DMS53 treated with DMSO at 0.1 percent for 48 hours (cell line): Measurements from ENCODE around the gene ELANE.

Source experiments
- DNase-seq: peaks from one replicate; lab custom pipeline; 2025; ENCODE audit not compliant: unreplicated experiment; lab: John Stamatoyannopoulos, UW

Gene ELANE

GRCh38 chr19:852136-853013, at the start of gene ELANE:
ELANE (plus strand) TSS chr19:852303; CDS start chr19:852329, 26 bp downstream.
- DNase-seq, result no peak

GRCh38 chr19:802498-803098, 49.5 kb upstream of the ELANE start:
- DNase-seq, result no peak

DNA sequence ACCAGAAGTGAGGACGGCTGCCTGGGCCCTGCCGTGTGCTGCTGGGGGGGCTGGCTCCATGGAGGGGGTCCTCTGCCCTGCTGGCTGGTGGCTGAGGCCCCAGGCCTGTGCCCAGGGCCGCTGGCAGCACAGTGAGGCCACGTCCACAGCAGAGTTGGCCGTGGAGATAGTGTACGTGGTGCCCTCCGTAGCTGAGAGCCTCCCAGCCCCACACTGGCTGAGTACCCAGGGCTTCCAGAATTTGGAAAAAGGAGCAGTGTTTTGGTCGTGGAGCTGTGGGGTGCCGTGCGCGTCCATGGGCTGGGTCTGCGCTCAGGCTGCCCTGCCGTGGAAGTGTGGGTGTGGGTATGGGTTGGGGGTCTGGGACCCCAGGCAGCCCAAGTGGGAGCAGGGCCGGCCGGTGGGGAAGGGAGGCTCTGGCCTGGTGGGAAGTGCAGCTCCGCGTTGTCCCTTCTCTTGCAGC, 49.0 kb upstream of the ELANE start:
- no peak for DNase-seq

DNA sequence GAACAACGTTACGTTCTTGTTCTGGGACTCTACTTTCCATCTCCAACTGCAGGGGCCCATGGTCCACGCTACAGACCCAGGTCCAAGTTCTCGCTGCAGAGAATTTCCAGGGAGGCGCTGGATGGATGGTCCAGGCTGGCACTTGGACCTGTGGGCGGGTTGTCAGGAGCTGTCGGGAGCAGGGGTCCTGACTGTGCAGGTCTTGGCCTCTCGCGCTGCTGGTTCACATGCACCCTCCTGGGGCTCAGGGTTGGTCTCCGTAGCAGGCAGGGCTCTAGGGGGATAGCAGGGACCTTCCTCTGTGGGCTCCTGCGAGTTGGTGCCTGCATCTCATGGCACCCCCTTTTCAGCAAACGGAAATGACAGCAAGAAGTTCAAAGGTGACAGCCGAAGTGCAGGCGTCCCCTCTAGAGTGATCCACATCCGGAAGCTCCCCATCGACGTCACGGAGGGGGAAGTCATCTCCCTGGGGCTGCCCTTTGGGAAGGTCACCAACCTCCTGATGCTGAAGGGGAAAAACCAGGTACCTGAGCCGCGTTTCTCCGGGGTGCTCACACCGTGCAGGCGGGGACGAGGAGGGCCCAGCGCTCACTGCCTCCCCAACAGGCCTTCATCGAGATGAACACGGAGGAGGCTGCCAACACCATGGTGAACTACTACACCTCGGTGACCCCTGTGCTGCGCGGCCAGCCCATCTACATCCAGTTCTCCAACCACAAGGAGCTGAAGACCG, 48.3 kb upstream of the ELANE start:
- no peak for DNase-seq

DNA sequence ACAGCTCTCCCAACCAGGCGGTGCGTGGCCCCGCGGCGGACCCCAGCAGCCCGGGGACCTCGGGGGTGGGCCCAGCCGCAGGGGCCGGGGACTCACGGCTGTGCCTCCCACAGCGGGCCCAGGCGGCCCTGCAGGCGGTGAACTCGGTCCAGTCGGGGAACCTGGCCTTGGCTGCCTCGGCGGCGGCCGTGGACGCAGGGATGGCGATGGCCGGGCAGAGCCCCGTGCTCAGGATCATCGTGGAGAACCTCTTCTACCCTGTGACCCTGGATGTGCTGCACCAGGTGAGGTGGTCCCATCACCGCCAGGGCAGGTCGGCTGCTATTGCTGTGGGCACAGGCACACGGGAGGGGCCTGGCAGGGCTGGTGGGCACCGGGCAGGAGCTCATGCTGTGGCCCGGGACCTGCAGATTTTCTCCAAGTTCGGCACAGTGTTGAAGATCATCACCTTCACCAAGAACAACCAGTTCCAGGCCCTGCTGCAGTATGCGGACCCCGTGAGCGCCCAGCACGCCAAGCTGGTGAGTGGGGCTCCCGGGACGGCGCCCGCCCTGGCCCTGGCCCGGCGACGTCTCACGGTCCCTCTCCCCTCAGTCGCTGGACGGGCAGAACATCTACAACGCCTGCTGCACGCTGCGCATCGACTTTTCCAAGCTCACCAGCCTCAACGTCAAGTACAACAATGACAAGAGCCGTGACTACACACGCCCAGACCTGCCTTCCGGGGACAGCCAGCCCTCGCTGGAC, 47.5 kb upstream of the ELANE start:
- no peak for DNase-seq

DNA sequence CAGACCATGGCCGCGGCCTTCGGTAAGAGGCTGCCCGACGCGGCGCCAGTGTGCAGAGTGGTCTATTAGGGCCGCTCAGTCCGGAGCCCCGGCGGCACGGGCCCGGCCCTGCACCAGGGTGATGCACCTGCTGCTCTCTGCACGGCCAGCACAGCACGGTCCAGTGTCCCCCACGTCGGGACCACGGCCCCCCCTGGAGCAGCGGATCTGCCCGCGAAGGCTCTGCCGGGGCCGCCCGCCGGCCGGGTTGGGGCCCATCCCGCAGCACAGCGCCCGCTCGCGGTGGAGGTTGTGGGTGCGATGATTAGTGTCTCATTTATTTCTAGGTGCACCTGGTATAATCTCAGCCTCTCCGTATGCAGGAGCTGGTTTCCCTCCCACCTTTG, 46.9 kb upstream of the ELANE start:
- no peak for DNase-seq

DNA sequence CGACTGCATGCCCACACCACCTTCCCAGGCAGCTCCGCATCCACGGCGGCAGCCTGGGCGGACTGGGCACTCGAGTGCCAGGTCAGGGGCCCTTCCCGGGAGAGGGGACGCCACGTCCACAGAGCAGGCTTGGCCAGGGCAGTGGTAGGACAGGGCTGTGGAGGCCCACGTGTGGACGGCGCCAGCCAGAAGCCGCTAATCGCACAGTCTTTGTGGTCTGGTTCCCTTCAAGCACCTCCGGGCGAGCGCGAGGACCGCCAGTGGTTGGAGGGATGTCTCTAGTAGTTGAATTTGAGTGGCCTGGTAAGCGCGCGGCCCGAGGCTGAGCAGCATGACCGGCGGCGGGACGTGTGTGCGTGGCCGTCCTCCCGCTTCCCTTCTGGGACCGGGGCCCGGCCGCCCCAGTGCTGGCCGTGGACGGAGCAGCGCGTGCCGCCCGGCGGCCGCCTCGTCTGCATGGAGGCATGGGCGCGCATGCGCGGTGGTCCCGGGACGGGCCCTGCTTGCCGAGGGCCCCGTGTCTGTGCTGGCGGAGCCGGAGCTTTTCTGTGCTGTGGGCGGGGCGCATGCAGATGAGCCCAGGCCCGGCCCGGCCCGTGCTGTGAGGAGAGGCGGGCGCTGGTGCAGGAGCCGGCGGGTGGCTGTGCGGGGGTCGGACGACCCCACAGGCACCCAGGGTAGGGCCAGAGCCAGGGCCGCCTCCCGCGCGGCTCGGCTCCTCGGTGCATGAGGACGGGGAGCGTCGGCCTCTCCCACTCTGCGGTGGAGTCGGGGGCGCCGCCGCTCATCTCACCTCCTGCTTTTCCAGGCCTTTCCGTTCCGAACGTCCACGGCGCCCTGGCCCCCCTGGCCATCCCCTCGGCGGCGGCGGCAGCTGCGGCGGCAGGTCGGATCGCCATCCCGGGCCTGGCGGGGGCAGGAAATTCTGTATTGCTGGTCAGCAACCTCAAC, 46.2 kb upstream of the ELANE start:
- DNase-seq, result no peak

GRCh38 chr19:806815-807421, 45.2 kb upstream of the ELANE start:
- no peak for DNase-seq

DNA sequence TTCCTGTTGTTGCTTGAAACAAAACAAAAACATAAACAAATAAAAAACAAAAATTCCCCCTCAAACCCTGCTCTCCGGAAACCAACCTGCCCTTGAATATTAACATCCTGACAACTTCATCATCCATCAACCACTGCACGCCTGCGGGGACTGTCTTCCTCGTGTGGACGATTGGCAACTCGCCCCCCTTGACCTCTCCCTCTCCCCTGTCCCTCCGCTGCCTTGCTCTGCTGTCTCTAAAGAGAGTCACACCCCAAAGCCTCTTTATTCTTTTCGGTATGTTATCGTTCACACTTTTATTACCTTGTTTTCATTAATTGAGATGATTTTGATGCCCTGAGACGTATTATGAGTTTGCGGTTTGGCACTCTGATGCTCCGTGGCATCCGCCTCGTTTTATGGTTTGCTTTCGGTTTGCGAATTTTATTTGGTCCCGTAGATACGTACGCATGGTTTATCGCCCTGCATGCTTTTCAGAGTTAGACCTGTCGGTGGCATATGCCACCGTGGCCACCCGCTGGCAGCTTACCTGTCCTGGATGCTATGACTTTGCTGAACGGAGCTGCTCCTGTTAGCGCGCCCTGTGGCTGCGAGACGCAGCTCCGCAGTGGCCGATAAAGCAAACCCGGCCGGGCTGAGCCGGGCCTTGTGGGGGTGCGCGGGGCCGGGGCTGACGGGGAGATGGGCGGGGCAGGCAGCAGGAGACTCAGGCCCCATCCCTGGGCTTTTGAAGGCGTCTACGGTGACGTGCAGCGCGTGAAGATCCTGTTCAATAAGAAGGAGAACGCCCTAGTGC, 44.3 kb upstream of the ELANE start:
- no peak for DNase-seq

DNA sequence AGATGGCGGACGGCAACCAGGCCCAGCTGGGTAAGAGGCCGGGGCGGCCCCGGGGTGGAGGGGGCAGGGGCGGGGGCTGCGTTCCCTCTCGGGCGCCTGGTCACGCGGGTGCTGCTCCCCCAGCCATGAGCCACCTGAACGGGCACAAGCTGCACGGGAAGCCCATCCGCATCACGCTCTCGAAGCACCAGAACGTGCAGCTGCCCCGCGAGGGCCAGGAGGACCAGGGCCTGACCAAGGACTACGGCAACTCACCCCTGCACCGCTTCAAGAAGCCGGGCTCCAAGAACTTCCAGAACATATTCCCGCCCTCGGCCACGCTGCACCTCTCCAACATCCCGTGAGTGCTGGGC, 43.7 kb upstream of the ELANE start:
- DNase-seq, result no peak

GRCh38 chr19:810077-810855, 41.8 kb upstream of the ELANE start:
- DNase-seq, result no peak

DNA sequence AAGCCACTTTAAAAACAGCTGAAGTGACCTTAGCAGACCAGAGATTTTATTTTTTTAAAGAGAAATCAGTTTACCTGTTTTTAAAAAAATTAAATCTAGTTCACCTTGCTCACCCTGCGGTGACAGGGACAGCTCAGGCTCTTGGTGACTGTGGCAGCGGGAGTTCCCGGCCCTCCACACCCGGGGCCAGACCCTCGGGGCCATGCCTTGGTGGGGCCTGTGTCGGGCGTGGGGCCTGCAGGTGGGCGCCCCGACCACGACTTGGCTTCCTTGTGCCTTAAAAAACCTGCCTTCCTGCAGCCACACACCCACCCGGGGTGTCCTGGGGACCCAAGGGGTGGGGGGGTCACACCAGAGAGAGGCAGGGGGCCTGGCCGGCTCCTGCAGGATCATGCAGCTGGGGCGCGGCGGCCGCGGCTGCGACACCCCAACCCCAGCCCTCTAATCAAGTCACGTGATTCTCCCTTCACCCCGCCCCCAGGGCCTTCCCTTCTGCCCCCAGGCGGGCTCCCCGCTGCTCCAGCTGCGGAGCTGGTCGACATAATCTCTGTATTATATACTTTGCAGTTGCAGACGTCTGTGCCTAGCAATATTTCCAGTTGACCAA, 41.1 kb upstream of the ELANE start:
- DNase-seq, result no peak

DNA sequence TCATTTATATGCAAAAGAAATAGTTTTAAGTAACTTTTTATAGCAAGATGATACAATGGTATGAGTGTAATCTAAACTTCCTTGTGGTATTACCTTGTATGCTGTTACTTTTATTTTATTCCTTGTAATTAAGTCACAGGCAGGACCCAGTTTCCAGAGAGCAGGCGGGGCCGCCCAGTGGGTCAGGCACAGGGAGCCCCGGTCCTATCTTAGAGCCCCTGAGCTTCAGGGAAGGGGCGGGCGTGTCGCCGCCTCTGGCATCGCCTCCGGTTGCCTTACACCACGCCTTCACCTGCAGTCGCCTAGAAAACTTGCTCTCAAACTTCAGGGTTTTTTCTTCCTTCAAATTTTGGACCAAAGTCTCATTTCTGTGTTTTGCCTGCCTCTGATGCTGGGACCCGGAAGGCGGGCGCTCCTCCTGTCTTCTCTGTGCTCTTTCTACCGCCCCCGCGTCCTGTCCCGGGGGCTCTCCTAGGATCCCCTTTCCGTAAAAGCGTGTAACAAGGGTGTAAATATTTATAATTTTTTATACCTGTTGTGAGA, 40.5 kb upstream of the ELANE start:
- no peak for DNase-seq

DNA sequence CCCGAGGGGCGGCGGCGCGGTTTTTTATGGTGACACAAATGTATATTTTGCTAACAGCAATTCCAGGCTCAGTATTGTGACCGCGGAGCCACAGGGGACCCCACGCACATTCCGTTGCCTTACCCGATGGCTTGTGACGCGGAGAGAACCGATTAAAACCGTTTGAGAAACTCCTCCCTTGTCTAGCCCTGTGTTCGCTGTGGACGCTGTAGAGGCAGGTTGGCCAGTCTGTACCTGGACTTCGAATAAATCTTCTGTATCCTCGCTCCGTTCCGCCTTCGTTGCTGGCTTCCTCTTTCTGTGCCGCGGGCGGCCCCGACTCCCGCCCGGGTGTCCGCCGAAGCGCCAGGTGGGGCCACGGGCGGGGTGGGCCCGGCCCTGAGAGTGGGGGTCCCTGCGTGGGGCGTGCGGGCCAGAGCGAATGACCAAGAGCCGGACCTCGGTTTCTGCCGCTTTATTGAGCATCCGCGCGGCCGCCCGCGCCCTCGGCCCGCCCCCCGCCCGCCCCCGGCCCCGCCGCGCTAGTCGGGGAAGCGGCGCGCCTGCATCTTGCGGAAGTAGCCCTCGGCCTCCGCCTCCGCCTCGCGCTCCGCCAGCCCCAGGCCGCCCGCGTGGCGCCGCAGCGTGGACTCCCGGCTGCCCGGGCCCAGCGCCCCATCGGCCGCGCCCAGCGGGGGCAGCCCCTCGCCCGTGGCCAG, 39.9 kb upstream of the ELANE start:
- no peak for DNase-seq

GRCh38 chr19:812747-813218, 39.3 kb upstream of the ELANE start:
- DNase-seq, result no peak

DNA sequence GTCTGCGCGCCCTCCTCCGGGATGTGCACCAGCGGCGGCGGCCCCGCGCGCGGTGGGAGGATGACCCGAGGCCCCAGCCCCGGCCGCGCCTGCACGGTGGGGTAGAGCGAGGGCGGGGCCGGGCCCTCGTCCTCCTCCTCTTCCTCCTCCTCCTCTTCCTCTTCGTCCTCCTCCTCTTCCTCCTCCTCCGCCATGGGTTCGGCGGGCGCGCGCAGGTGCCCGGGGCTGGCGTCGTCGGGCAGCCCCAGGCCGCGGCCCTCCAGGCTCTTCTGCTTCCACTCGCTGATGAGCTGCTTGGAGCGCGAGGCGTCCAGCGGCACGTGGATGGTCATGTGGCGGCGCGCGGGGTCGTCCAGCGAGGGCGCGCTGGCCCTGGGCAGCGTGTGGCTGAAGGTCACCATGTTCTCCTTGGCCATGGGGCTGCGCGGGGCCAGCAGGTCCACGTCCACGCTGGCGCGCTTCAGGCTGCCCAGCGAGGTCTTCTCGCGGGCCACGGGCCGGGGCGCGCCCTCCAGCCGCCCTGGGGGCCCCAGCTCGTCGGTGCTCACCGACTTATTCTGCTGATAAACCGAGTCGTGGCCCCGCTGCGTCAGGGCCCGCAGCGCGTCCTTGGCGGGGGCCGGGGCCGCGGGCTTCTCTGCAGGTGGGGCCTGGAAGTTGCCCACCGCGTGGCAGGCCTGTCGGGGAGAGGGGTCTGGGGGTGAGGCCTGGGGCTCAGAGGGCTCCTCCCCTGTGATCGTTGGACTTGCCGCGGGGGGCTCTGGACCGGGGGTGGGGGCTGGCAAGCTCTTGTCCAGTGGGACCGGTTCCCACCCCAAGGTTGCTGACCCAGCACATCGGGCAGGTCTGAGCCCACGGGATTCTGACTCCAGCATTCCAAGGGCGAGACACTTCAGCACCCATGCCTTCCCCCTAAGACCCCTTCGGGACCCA, 38.6 kb upstream of the ELANE start:
- DNase-seq, result no peak
